HepG2 (cell line): Measurements from ENCODE around the gene CDC34. TPM values are rescaled to one million over a fixed set of nuclear protein-coding genes. Genes with fewer than 3 reads are reported as not detected.

Experiments
- ATF5 ChIP-seq: sonication (generic); formaldehyde crosslinking; IDR thresholded peaks from 2 replicates; pipeline ENCODE4 v1.4.0; 2020; ENCODE audit warnings: mild to moderate bottlenecking, low read depth, missing genetic modification reagents
- BHLHE40 ChIP-seq: IDR thresholded peaks from 2 replicates; pipeline ENCODE4 v1.6.1; 2011; ENCODE audit warnings: low read length, improper control_type of control experiment
- ELK4 ChIP-seq: sonication (generic); formaldehyde crosslinking; IDR thresholded peaks from 2 replicates; pipeline ENCODE4 v1.9.0; 2021; ENCODE audit warnings: missing genetic modification reagents, borderline replicate concordance
- GABPB1 ChIP-seq: IDR thresholded peaks from 2 replicates; pipeline ENCODE4 v1.6.1; 2016; ENCODE audit warnings: mild to moderate bottlenecking, missing genetic modification reagents, moderate library complexity, missing compliant biosample characterization
- HCFC1 ChIP-seq: fragments of 150-350 bp; IDR thresholded peaks from 2 replicates; pipeline ENCODE4 v1.6.1; 2014; ENCODE audit warnings: low read depth, low read length
- ISL2 ChIP-seq: sonication (generic); formaldehyde crosslinking; IDR thresholded peaks from 2 replicates; pipeline ENCODE4 v1.5.0; 2020; ENCODE audit warnings: missing genetic modification reagents
- KAT8 ChIP-seq: IDR thresholded peaks from 2 replicates; pipeline ENCODE4 v1.6.1; 2016; ENCODE audit warnings: missing genetic modification reagents, missing compliant biosample characterization
- MATR3 ChIP-seq: sonication (generic); formaldehyde crosslinking; IDR thresholded peaks from 2 replicates; pipeline ENCODE4 v1.4.0; 2020; ENCODE audit warnings: missing genetic modification reagents
- PHF8 ChIP-seq: sonication (generic); formaldehyde crosslinking; IDR thresholded peaks from 2 replicates; pipeline ENCODE4 v1.5.0; 2020; ENCODE audit warnings: missing genetic modification reagents
- PLSCR1 ChIP-seq: sonication (generic); formaldehyde crosslinking; IDR thresholded peaks from 2 replicates; pipeline ENCODE4 v1.5.0; 2020; ENCODE audit warnings: missing genetic modification reagents, mild to moderate bottlenecking, borderline replicate concordance
- SCMH1 ChIP-seq: sonication (generic); formaldehyde crosslinking; IDR thresholded peaks from 2 replicates; pipeline ENCODE4 v1.9.0; 2021; ENCODE audit warnings: missing genetic modification reagents, mild to moderate bottlenecking, borderline replicate concordance
- SNAPC5 ChIP-seq: sonication (generic); formaldehyde crosslinking; IDR thresholded peaks from 2 replicates; pipeline ENCODE4 v1.8.1; 2023; ENCODE audit warnings: mild to moderate bottlenecking, missing genetic modification reagents, borderline replicate concordance
- SNRNP70 ChIP-seq: fragments of 200-400 bp; formaldehyde crosslinking; IDR thresholded peaks from 2 replicates; pipeline ENCODE4 v1.6.1; 2017; ENCODE audit warnings: mild to moderate bottlenecking, low read depth, low read length, moderate library complexity
- TSC22D2 ChIP-seq: sonication (generic); formaldehyde crosslinking; IDR thresholded peaks from 2 replicates; pipeline ENCODE4 v1.5.1; 2020; ENCODE audit warnings: missing genetic modification reagents, mild to moderate bottlenecking, borderline replicate concordance
- ZNF136 ChIP-seq: sonication (generic); formaldehyde crosslinking; IDR thresholded peaks from 2 replicates; pipeline ENCODE4 v1.8.1; 2022; ENCODE audit warnings: low read depth, mild to moderate bottlenecking, moderate library complexity, missing genetic modification reagents
- ZNF18 ChIP-seq: sonication (generic); formaldehyde crosslinking; IDR thresholded peaks from 2 replicates; pipeline ENCODE4 v1.8.0; 2022; ENCODE audit warnings: mild to moderate bottlenecking, missing genetic modification reagents; ENCODE audit not compliant: insufficient replicate concordance
- ZNF296 ChIP-seq: sonication (generic); formaldehyde crosslinking; conservative IDR thresholded peaks from 2 replicates; pipeline ENCODE4 v1.5.0; 2020; ENCODE audit warnings: mild to moderate bottlenecking, missing genetic modification reagents
- ZNF510 ChIP-seq: sonication (generic); formaldehyde crosslinking; IDR thresholded peaks from 2 replicates; pipeline ENCODE4 v1.4.0; 2020; ENCODE audit warnings: low read depth, mild to moderate bottlenecking, missing genetic modification reagents
- ZNF512 ChIP-seq: sonication (generic); formaldehyde crosslinking; IDR thresholded peaks from 2 replicates; pipeline ENCODE4 v1.4.0; 2020; ENCODE audit warnings: mild to moderate bottlenecking, missing genetic modification reagents
- ZNF704 ChIP-seq: sonication (generic); formaldehyde crosslinking; IDR thresholded peaks from 2 replicates; pipeline ENCODE4 v1.8.1; 2023; ENCODE audit warnings: mild to moderate bottlenecking, inconsistent platforms, moderate library complexity, missing genetic modification reagents, borderline replicate concordance
- polyA plus RNA-seq, 8 experiments: library from polyadenylated mRNA; depleted of rRNA in 3 of 8; stranded (reverse) in 7 of 8; unstranded in 1 of 8; fragments of >200 nt; fragmentation: Illumina TruSeq in 4 of 8; extraction: Trizol in 4 of 8; gene quantifications; 2 replicates each; pipeline versions ENCODE4 v1.2.1 to v1.2.3, GENCODE V29; 2011 to 2016; ENCODE audit warnings: low read depth in 4 of 8, missing spikeins in 1 of 8, mixed read lengths in 1 of 8; ENCODE audit not compliant: insufficient read depth in 1 of 8
- total RNA-seq, 5 experiments: library from RNA; depleted of rRNA; stranded (reverse); fragments of >200 nt; fragmentation: Illumina TruSeq; extraction: Trizol; gene quantifications; 2 replicates each; pipeline ENCODE4 v1.2.3, GENCODE V29; 2016; ENCODE audit warnings: low read depth in 1 of 5

Gene CDC34
- total and polyA plus RNA-seq, 2 of the 13 experiments (the other 11 are each of a cell fraction or from before 2014, with no cell fraction given) = 138 to 150 TPM

- no peak for TF ChIP-seq ZNF512 (CRISPR knock-in tag)
- no peak for TF ChIP-seq ATF5
- peak; percentile 57; the same call in 1 of the 2 replicates for TF ChIP-seq GABPB1 (CRISPR knock-in tag)
- 0 out of 2 replicates have a peak, but pooled peaks have one; percentile 60 for TF ChIP-seq ZNF704 (CRISPR knock-in tag)
- TF ChIP-seq SNAPC5 = no peak
- no peak for TF ChIP-seq SCMH1 (CRISPR knock-in tag)
- peak; percentile 83 for TF ChIP-seq ZNF18 (CRISPR knock-in tag)
- no peak for TF ChIP-seq ZNF510 (CRISPR knock-in tag)
- no peak for TF ChIP-seq MATR3
- TF ChIP-seq KAT8 (CRISPR knock-in tag) = 0 out of 2 replicates have a peak, but pooled peaks have one; percentile 37
- peak; percentile 92; the same call in 1 of the 2 replicates for TF ChIP-seq TSC22D2 (CRISPR knock-in tag)
- TF ChIP-seq PHF8 (CRISPR knock-in tag) = no peak
- no peak for TF ChIP-seq BHLHE40
- peak; percentile 67; the same call in 1 of the 2 replicates for TF ChIP-seq ZNF296 (CRISPR knock-in tag)
- TF ChIP-seq SNRNP70 = no peak
- TF ChIP-seq PLSCR1 (CRISPR knock-in tag) = 0 out of 2 replicates have a peak, but pooled peaks have one; percentile 48
- peak; percentile 69 for TF ChIP-seq ISL2
- TF ChIP-seq ZNF136 (CRISPR knock-in tag) = no peak
- TF ChIP-seq ELK4 (CRISPR knock-in tag) = peak; percentile 39; the same call in 1 of the 2 replicates
- no peak for TF ChIP-seq HCFC1
These were observed 59.8 kb downstream of the CDC34 start (continued) for GRCh38 chr19:591099-591958.
